NCI-H82 (cell line): ENCODE data around the gene SACS.
"Not testable (repeated sequence)": the region's sequence is repeated elsewhere in the genome, so short reads cannot be mapped to it uniquely, and the experiment has no call there.

Source experiments
- DNase-seq: peaks from one replicate; lab custom pipeline; 2025; lab: John Stamatoyannopoulos, UW

Gene SACS

GRCh38 chr13:23314837-23315236 is 118.7 kb downstream of the SACS start:
- DNase-seq, result not testable (repeated sequence)

GRCh38 chr13:23292586-23292985 is 140.9 kb downstream of the SACS start:
- DNase-seq, result no peak

GRCh38 chr13:23289917-23290357 is 143.6 kb downstream of the SACS start:
- no peak for DNase-seq

GRCh38 chr13:23288995-23289394 is 144.5 kb downstream of the SACS start:
- DNase-seq, result no peak

- no peak for DNase-seq
These were observed 144.9 kb downstream of the SACS start for GRCh38 chr13:23288564-23288963.

GRCh38 chr13:23279321-23279720 is 154.2 kb downstream of the SACS start:
- no peak for DNase-seq
